ENCODE data around the gene CEP57L1.

DNA sequence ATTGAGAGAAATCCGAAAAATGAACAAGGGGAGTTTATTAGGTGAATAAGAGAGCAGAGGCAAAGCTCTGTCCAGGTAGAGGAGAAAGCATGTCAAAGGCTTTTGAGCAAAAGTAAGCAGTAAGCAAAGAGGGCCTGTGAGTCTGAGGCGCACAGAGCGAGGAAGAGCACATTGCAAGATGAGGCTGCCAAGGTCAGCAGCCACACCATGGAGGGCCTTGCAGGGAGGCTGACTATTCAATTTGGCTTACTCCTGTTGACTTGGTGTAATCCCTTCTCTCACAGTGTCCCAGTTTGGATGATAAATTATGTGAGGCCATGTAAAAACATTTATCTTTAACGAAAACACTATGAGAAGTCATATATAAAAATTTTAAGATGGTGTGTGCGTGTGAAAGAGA lies 33.1 kb upstream of the CEP57L1 start:
- TF ChIP-seq, protein P1, sequence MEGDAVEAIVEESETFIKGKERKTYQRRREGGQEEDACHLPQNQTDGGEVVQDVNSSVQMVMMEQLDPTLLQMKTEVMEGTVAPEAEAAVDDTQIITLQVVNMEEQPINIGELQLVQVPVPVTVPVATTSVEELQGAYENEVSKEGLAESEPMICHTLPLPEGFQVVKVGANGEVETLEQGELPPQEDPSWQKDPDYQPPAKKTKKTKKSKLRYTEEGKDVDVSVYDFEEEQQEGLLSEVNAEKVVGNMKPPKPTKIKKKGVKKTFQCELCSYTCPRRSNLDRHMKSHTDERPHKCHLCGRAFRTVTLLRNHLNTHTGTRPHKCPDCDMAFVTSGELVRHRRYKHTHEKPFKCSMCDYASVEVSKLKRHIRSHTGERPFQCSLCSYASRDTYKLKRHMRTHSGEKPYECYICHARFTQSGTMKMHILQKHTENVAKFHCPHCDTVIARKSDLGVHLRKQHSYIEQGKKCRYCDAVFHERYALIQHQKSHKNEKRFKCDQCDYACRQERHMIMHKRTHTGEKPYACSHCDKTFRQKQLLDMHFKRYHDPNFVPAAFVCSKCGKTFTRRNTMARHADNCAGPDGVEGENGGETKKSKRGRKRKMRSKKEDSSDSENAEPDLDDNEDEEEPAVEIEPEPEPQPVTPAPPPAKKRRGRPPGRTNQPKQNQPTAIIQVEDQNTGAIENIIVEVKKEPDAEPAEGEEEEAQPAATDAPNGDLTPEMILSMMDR (IDR thresholded peaks at IDR 0.05; ENCODE audit: low read length), result no peak
- no peak for TF ChIP-seq EZH2 (optimal IDR thresholded peaks at IDR 0.05; ENCODE audit: low read depth, low read length)
